CD14-positive monocyte (primary cell): Measurements from ENCODE around the gene TEDDM1. TPM values are rescaled to one million over a fixed set of nuclear protein-coding genes. Genes with fewer than 3 reads are reported as not detected.

Experiments
- DNase-seq, 3 donors: peaks; one replicate each; pipeline ENCODE4 v3.0.0-alpha.2; 2011 to 2022
- H2AFZ ChIP-seq: 2 replicates; pipeline ENCODE4 v1.6.0; 2012; ENCODE audit warnings: mild to moderate bottlenecking, low read depth, low read length, inconsistent platforms; ENCODE audit not compliant: insufficient read depth, poor library complexity, severe bottlenecking
- H3K27ac ChIP-seq, 2 donors: 1 replicate in 1 of 2; 2 replicates in 1 of 2; pipeline ENCODE4 v1.5.1; 2012 to 2013; ENCODE audit warnings: low read length in 2 of 2, control low read depth in 1 of 2, inconsistent platforms in 1 of 2, low read depth in 1 of 2, mild to moderate bottlenecking in 1 of 2
- H3K27me3 ChIP-seq, 2 donors: one replicate each; pipeline versions ENCODE4 v1.6.0 to v1.6.1; 2011 to 2013; ENCODE audit warnings: low read length in 2 of 2; ENCODE audit not compliant: control insufficient read depth in 2 of 2, insufficient read depth in 2 of 2
- H3K36me3 ChIP-seq, 2 donors: replicated peaks in 1 of 2; 1 replicate in 1 of 2; 2 replicates in 1 of 2; pipeline versions ENCODE4 v1.5.1 to v1.6.1; 2012 to 2013; ENCODE audit warnings: low read length in 2 of 2, control low read depth in 1 of 2, inconsistent platforms in 1 of 2, mild to moderate bottlenecking in 1 of 2; ENCODE audit not compliant: insufficient read depth in 2 of 2, control insufficient read depth in 1 of 2
- H3K4me1 ChIP-seq, 2 donors: 1 replicate in 1 of 2; 2 replicates in 1 of 2; pipeline versions ENCODE4 v1.5.1 to v1.6.1; 2012 to 2013; ENCODE audit warnings: low read length in 2 of 2, control low read depth in 1 of 2, inconsistent platforms in 1 of 2, mild to moderate bottlenecking in 1 of 2, moderate library complexity in 1 of 2; ENCODE audit not compliant: insufficient read depth in 2 of 2, control insufficient read depth in 1 of 2
- H3K4me2 ChIP-seq: replicated peaks from 2 replicates; pipeline ENCODE3; 2012; ENCODE audit warnings: low read length, moderate library complexity, mild to moderate bottlenecking; ENCODE audit not compliant: poor library complexity, severe bottlenecking; ENCODE audit errors: extremely low read depth
- H3K4me3 ChIP-seq, 3 experiments: fragments of 200-600 bp in 1 of 3; sonication (generic) in 1 of 3; replicated peaks in 1 of 3; 1 replicate in 2 of 3; 2 replicates in 1 of 3; pipeline ENCODE4 v1.5.1; 2011 to 2013; ENCODE audit warnings: low read length in 3 of 3, mild to moderate bottlenecking in 3 of 3, control low read depth in 2 of 3, low read depth in 2 of 3, inconsistent platforms in 1 of 3, moderate library complexity in 1 of 3
- H3K79me2 ChIP-seq: 2 replicates; pipeline ENCODE4 v1.6.0; 2012; ENCODE audit warnings: mild to moderate bottlenecking, control low read depth, inconsistent platforms, low read length, moderate library complexity; ENCODE audit not compliant: insufficient read depth
- H3K9ac ChIP-seq: 2 replicates; pipeline ENCODE4 v1.6.0; 2017; ENCODE audit warnings: low read length, mild to moderate bottlenecking; ENCODE audit not compliant: insufficient read depth, poor library complexity, severe bottlenecking
- H3K9me3 ChIP-seq, 2 donors: replicated peaks in 1 of 2; 1 replicate in 1 of 2; 2 replicates in 1 of 2; pipeline versions ENCODE4 v1.5.1 to v1.6.1; 2012 to 2013; ENCODE audit warnings: low read length in 2 of 2, control low read depth in 1 of 2; ENCODE audit not compliant: control insufficient read depth in 1 of 2, insufficient read depth in 1 of 2
- H4K20me1 ChIP-seq: 2 replicates; pipeline ENCODE4 v1.6.0; 2012; ENCODE audit warnings: mild to moderate bottlenecking, low read length, control low read depth, moderate library complexity; ENCODE audit not compliant: insufficient read depth
- H3K27ac Mint-ChIP-seq, 7 donors: one replicate each; pipeline ENCODE4 v1.8.0; 2020; ENCODE audit warnings: mild to moderate bottlenecking in 7 of 7, mixed read lengths in 7 of 7, moderate library complexity in 6 of 7, inconsistent platforms in 2 of 7
- H3K27me3 Mint-ChIP-seq, 3 donors: one replicate each; pipeline ENCODE4 v1.8.0; 2021 to 2022; ENCODE audit warnings: low read depth in 3 of 3, mild to moderate bottlenecking in 3 of 3, mixed read lengths in 3 of 3, moderate library complexity in 3 of 3, inconsistent platforms in 1 of 3
- H3K36me3 Mint-ChIP-seq, 2 donors: one replicate each; pipeline ENCODE4 v1.8.0; 2020; ENCODE audit warnings: mixed read lengths in 2 of 2, inconsistent platforms in 1 of 2, mild to moderate bottlenecking in 1 of 2
- H3K4me1 Mint-ChIP-seq: one replicate; pipeline ENCODE4 v1.8.0; 2020; ENCODE audit warnings: mild to moderate bottlenecking, mixed read lengths
- H3K4me3 Mint-ChIP-seq, 2 donors: one replicate each; pipeline ENCODE4 v1.8.0; 2020; ENCODE audit warnings: mild to moderate bottlenecking in 2 of 2, mixed read lengths in 2 of 2, moderate library complexity in 1 of 2
- H3K9me3 Mint-ChIP-seq, 7 donors: one replicate each; pipeline ENCODE4 v1.8.0; 2020 to 2022; ENCODE audit warnings: mixed read lengths in 7 of 7, mild to moderate bottlenecking in 6 of 7, moderate library complexity in 6 of 7, inconsistent platforms in 2 of 7
- WGBS: methylation state at CpG from one replicate; pipeline ENCODE4 v1.1.5; 2013; ENCODE audit warnings: missing lambda C conversion rate; ENCODE audit not compliant: insufficient coverage; 5-methylcytosine and 5-hydroxymethylcytosine counted together
- intact Hi-C, 2 donors: fragments of 100-400 bp; cut with micrococcal nuclease; formaldehyde crosslinking; loops; one replicate each; pipeline versions ENCODE4 v1.15.0 to v1.15.1; 2023
- polyA plus RNA-seq, 3 donors: library from polyadenylated mRNA; depleted of rRNA in 1 of 3; unstranded in 2 of 3; stranded (reverse) in 1 of 3; fragments of 300-500 nt in 2 of 3; fragments of >200 nt in 1 of 3; fragmentation: Illumina TruSeq in 2 of 3; gene quantifications; 1 replicate in 2 of 3; 2 replicates in 1 of 3; pipeline ENCODE4 v1.2.3, GENCODE V29; 2012 to 2021
- TF ChIP-seq, protein P1 (sequence below): fragments of 200-600 bp; IDR thresholded peaks from one replicate; pipeline ENCODE4 v1.8.0; 2022; ENCODE audit warnings: antibody characterized with exemption, mild to moderate bottlenecking

The TEDDM1 gene
- polyA plus RNA-seq, 3 donors = 0.07 TPM; not detected in 2

DNA sequence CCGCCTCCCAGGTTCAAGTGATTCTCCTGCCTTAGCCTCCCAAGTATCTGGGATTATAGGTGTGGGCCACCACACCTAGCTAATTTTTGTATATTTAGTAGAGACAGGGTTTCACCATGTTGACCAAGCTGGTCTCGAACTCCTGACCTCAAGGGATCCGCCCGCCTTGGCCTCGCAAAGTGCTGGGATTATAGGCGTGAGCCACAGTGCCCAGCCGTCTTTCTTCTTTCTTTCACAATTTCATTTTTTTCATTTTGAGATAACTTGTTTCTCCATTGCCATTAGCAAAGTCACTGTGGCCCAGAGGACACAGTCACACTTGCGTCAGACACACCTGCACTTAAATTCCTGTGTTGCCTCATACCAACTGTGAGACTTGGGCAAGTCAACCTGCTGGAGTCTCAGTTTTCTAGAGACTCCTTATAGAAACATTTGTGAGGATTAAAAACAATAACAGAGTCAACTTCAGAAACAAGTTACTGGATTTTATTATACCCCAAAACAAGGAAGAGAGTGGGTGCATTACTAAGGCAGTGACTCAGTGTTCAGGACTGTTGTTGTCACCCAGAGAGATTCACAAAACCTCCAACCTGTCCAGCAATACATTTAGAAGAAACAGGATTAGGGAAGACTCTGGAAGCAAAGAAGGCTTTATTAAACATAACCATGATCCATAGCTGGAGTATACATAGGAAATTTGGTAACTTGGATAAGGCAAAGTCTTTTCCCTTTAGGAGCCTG, 2.6 kb downstream of the TEDDM1 start:
- Histone ChIP-seq H3K79me2 (peaks cover 2% of the 10 kb centered on the region), H3K4me3 (no peak overlapping the region), H3K4me1 (peaks cover 32 to 41% of the 10 kb centered on the region in 2 donors), H3K27me3 (no peaks in the 10 kb centered on the region), H3K9me3 (no peaks in the 10 kb centered on the region), H3K36me3 (no peaks in the 10 kb centered on the region), H2AFZ (no peak overlapping the region), H4K20me1 (no peaks in the 10 kb centered on the region), H3K9ac (no peak overlapping the region), H3K4me2 (no peak overlapping the region), H3K27ac (no peak overlapping the region)
- Mint-ChIP-seq H3K9me3 (no peaks in the 10 kb centered on the region), H3K4me1 (peaks cover 44% of the 10 kb centered on the region), H3K27me3 (peaks cover 0 to 3% (median 2%) of the 10 kb centered on the region in 3 donors), H3K36me3 (no peaks in the 10 kb centered on the region), H3K4me3 (no peak overlapping the region), H3K27ac (peak overlapping the region in 5 of 7 donors; percentile 20 to 77 (median 35))
- TF ChIP-seq, protein P1, sequence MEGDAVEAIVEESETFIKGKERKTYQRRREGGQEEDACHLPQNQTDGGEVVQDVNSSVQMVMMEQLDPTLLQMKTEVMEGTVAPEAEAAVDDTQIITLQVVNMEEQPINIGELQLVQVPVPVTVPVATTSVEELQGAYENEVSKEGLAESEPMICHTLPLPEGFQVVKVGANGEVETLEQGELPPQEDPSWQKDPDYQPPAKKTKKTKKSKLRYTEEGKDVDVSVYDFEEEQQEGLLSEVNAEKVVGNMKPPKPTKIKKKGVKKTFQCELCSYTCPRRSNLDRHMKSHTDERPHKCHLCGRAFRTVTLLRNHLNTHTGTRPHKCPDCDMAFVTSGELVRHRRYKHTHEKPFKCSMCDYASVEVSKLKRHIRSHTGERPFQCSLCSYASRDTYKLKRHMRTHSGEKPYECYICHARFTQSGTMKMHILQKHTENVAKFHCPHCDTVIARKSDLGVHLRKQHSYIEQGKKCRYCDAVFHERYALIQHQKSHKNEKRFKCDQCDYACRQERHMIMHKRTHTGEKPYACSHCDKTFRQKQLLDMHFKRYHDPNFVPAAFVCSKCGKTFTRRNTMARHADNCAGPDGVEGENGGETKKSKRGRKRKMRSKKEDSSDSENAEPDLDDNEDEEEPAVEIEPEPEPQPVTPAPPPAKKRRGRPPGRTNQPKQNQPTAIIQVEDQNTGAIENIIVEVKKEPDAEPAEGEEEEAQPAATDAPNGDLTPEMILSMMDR = no peak
- peak in 1 of 3 donors; percentile 55 for DNase-seq
- intact Hi-C loops = loop anchor here (1.0 to 10.0 kb wide), 4 partner anchors 187 to 387 kb away; partner anchors contain the start of genes NPL (in 1 of the 2) and RNASEL (in 1 of the 2)
- WGBS = 33% methylated on average over 6 of the region's 8 CpGs

DNA sequence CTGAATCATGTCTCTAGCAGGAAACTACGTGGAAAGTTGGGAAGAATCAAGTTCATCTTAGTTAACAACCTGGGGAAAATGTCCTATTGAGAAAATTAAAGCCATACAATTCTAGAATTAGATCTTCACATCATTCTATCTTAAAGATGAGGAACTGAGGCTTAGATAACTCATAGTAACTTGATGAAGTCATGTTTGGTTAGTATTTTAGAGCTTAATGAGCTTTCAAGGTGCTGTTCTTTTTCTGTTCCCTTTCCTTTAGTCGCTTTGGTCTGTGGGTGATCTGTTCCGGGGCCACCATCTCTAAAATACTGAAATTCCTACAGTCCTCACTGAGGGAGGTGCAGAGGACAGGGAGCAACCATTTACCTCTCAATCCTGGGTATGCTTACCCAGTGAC, 4.6 kb downstream of the TEDDM1 start:
- Histone ChIP-seq H3K79me2 (peaks cover 13% of the 10 kb centered on the region), H3K27me3 (no peaks in the 10 kb centered on the region), H2AFZ (no peak overlapping the region), H3K27ac (no peak overlapping the region), H3K4me3 (no peak overlapping the region), H3K4me1 (peaks cover 39 to 49% of the 10 kb centered on the region in 2 donors), H3K36me3 (no peaks in the 10 kb centered on the region), H4K20me1 (peaks cover 5% of the 10 kb centered on the region), H3K4me2 (no peak overlapping the region), H3K9ac (no peak overlapping the region), H3K9me3 (no peaks in the 10 kb centered on the region)
- WGBS = no CpG with 5 or more reads among the region's 3 CpGs
- Mint-ChIP-seq H3K9me3 (peaks cover 0 to 2% (median 0%) of the 10 kb centered on the region in 7 donors), H3K4me1 (peaks cover 51% of the 10 kb centered on the region), H3K4me3 (no peak overlapping the region), H3K27me3 (peaks cover 0 to 3% (median 0%) of the 10 kb centered on the region in 3 donors), H3K36me3 (peaks cover 0 to 2% of the 10 kb centered on the region in 2 donors), H3K27ac (peak overlapping the region in 1 of 7 donors; percentile 34)
- intact Hi-C loops = loop anchor here (1.0 to 10.0 kb wide), 4 partner anchors 189 to 389 kb away; partner anchors contain the start of genes NPL (in 1 of the 2) and RNASEL (in 1 of the 2)
- DNase-seq = no peak
- TF ChIP-seq, protein P1 = no peak
